Measurements from ENCODE around the gene KCNK10. TPM values are rescaled to one million over a fixed set of nuclear protein-coding genes. Genes with fewer than 3 reads are reported as not detected.

Gene KCNK10
- total RNA-seq, 1 experiment from 2014 or later, result not detected

DNA sequence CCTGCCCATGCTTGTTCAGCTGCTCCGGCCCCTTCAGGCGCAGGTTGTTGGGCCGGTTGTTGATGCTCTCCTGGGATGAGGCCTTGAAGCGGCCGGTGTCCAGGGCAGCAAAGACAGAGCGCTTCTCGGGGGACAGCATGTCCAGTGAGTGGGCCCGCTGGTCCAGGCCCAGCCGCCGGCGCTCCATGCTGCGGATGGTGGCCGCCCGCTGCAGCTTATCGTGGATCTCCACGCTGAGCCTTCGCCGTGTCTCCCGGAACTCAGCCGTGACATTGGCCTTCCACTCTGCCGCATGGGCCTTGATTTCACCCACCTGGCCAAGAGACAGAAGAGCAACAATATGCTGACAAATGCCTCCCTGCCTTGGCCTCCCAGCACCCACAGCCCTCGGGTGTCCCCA is 137.2 kb downstream of the KCNK10 start:
- DNase-seq (ENCODE audit: low read depth), result no peak

GRCh38 chr14:88184956-88185355 is 138.1 kb downstream of the KCNK10 start:
- no peak for DNase-seq (ENCODE audit: low read depth)

- DNase-seq (ENCODE audit: low read depth), result no peak
Observed at GRCh38 chr14:88181072-88181471, 142.0 kb downstream of the KCNK10 start.

DNA sequence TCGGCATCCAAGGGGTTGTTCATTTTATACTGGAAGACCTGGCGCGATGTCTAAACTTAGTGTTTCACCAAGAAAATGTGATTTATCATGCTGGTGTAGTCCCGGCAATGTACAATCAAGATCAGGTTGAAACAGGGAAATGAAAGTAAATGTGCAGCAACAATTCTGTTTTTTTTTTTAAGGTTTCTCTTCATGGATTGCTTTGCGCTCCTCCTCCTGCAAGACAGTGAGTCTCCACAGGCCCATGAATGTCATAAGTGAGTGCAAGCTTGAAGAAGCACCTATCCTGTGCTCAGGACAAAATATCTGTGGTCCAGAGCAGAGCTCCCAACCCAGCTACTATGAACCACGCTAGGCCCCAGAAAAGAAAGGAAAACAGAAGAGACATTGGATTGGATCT is 143.4 kb downstream of the KCNK10 start:
- DNase-seq (ENCODE audit: low read depth), result no peak

DNA sequence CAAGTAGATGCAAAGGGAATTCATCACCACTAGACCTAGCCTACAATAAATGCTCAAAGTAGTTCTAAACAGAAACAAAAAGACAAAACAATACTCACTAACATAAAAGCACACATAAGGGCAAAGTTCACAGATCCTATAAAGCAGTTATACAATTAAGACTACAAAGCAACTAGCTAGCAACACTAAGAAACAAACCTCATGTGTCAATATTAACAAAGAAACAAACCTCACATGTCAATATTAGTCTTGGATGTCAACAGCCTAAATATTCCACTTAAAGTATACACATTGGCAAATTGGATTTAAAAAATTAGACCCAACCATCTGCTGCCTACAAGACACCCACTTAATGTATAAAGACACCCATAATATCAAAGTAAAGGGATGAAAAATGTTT is 152.7 kb downstream of the KCNK10 start:
- DNase-seq (ENCODE audit: low read depth), result no peak

GRCh38 chr14:88168498-88169165 is 154.4 kb downstream of the KCNK10 start:
- DNase-seq (ENCODE audit: low read depth), result peak; percentile 22

DNA sequence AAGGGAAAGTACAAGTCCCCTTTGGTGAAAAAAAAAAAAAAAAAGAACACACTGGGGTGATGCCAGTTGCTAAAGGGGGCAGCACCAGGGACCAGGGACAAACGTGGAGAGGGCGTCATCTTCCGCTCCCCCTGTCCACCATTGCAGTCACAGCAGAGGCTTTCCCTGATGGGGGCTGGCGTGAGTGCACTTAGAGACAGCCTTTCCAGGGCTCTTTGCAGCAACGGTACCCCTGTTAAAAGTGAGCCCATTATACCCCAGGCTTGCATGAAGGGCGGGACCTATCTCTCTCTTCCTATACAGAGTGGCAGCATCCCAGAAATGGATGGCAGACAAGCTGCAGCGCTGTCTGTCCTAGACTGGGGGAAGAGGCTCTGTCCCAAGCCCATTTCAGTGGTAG is 155.0 kb downstream of the KCNK10 start:
- DNase-seq (ENCODE audit: low read depth), result no peak

DNA sequence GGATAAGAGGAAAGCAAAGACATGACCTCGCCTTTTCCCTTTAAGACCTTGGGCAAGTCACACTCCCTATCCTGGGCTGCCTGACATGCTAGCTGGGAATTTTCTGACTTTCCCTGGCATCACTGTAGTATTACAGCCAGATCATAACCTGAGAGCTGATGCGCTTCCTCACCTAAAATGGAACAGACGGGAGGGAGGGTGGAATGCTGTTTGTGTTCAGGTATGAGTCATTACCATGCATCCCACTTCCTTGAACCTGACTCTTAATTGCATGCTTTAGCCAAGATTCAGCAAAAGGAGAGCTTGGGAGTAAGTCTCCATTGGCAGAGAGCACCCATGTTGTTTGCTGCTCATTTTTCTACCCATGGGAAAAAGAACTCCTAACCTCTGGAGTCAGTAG is 156.5 kb downstream of the KCNK10 start:
- no peak for DNase-seq (ENCODE audit: low read depth)

DNA sequence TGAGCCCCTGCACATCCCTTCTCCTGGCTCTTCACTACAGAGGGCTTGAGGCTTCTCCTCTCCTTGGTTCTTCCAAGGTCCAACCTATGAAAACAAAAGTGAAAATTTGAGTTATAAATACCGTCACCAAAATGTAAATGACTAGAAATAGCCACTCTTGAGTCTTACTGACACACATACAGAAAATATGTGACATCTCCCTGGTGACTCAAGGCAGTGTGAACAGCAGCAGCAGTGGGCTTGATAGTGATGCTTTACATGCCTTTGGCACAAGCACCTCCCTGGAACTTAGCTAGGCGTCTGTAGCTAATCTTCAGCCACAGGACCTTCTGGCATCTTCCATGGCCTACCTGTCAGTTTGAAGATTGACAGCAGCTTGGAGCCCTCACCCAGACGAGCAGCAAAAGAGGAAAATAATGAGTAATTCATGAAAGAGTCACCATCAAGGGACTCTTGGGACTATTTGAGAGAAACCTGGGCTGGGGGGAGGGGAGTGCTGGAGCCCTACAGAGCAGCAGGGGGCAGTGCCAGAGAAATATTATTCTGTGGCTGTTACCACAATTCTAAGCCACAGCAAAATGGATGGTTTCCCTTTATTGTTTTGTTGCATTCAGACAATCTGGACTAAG is 158.0 kb downstream of the KCNK10 start:
- DNase-seq (ENCODE audit: low read depth), result no peak

DNA sequence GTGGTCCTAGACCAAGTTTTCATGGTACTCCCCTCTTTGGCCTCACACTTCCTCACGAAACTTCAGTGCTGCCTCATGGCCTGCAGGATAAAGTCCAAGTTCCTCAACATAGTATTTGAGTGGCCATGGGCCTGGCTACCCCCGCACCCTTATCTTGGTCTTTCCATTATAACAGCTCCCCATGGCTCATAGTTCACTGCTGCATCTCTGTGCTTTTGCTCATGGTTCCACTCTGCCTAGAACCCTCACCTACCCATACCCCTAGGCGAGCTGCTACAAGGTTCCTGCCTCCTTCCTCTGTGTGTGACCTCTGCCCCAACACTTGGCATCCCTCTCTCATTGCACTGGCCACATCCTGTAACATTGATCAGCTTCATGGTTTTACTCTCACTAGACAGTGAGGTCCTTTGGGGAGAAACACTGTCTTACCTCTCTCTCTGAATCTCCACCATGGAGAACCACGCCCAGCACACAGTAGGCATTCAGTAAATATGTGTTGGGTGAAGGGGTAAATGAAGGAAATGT is 159.3 kb downstream of the KCNK10 start:
- DNase-seq (ENCODE audit: low read depth), result no peak

DNA sequence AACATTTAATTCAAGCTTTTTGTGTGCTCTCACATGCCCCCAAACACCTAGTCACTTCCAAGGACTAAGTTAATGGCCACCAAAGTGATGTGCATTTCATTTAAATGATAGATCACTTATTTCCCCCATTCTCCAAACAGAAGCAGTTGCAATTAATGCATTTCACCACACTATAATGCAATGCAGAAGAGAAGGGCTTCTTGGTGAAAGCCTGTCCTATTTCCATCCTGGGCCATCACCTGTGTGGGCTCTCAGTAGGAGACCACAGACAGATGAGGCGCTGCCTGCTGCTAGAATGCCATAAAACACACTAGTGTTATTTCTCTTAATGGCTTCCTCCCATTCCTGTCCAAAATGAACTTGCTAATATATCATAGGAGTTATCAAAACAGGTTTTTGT is 166.9 kb downstream of the KCNK10 start:
- no peak for DNase-seq (ENCODE audit: low read depth)

GRCh38 chr14:88154926-88155325 is 168.1 kb downstream of the KCNK10 start:
- DNase-seq (ENCODE audit: low read depth), result no peak

GRCh38 chr14:88154321-88154720 is 168.7 kb downstream of the KCNK10 start:
- no peak for DNase-seq (ENCODE audit: low read depth)

- DNase-seq (ENCODE audit: low read depth), result no peak
Observed at GRCh38 chr14:88146881-88147649, 176.0 kb downstream of the KCNK10 start.

DNA sequence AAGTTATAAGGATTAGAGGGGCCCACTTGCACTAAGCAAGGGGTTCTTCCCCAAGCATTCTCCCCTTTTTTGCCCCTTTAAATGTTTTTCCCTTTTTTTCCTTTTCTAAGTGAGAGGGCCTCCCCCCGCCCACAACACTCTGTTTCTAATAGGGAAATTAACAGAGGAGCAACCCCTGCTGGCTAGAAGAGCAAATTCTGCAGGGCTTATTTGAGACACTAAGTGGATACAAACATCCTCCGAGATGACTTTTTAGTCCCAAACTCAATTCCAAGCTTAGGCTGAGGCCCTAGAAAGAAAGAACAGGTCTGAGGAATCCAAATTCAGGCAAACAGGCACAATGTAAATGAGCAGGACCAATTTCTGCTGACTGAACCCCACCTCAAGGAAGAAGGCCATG is 179.3 kb downstream of the KCNK10 start:
- DNase-seq (ENCODE audit: low read depth), result no peak

DNA sequence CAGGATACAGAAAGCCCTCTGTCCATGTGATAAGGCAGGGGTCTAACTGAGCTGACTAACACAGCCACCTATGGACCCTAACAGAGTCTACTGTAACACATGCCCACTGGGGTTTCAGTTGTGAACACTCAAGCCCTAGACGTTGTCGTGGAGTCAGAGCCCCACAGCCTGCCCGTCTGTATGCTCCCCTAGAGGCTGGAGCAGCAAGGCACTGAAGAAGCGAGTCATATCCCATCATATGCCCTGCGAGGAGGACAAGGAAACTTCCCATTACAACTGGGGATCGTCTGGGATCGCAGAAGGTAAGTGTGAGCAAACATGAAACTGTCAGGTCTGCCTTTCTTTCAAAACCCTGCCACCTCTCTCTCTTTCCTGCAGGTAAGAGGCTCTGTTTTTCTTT is 180.1 kb downstream of the KCNK10 start:
- no peak for DNase-seq (ENCODE audit: low read depth)

- DNase-seq (ENCODE audit: low read depth), result no peak
Observed at GRCh38 chr14:88140874-88141273, 182.2 kb downstream of the KCNK10 start.

DNA sequence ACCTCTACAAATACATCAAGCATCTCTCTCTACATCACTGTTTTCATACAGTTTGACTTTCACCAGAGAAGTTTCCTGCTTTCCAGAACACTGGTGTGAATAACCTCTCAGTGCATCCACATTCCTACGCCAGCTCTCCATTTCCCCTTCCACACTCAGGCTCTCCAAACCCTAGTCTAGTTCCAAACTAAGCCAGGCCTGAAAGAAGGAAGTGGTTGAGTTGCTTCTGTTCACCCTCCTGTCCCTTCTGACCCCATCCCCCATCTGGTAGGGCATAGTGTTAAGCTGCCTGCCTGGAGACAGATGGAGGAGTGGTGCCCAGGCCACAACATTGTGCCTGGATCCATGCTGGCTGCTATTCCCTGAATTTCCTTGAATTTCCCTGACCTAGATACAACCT is 185.7 kb downstream of the KCNK10 start:
- no peak for DNase-seq (ENCODE audit: low read depth)

Other genes with a start within 250 kb of the KCNK10 start
- 5.9 and 10.1 TPM in 2 replicates for gene SPATA7, start 62.4 kb upstream of the KCNK10 start, total RNA-seq (2014; rRNA removed; shearing (Covaris generic))
- 7.4 and 8.4 TPM in 2 replicates for gene PTPN21, start 231.7 kb upstream of the KCNK10 start, total RNA-seq (2014; rRNA removed; shearing (Covaris generic))
- gene ZC3H14, start 239.8 kb upstream of the KCNK10 start, total RNA-seq (2014; rRNA removed; shearing (Covaris generic)), result 55.5 and 77.7 TPM in 2 replicates

All from RPMI7951 (cell line).